ENCODE data around the gene GEMIN7.
"Not testable (repeated sequence)": the region's sequence is repeated elsewhere in the genome, so short reads cannot be mapped to it uniquely, and the experiment has no call there.

The GEMIN7 gene

DNA sequence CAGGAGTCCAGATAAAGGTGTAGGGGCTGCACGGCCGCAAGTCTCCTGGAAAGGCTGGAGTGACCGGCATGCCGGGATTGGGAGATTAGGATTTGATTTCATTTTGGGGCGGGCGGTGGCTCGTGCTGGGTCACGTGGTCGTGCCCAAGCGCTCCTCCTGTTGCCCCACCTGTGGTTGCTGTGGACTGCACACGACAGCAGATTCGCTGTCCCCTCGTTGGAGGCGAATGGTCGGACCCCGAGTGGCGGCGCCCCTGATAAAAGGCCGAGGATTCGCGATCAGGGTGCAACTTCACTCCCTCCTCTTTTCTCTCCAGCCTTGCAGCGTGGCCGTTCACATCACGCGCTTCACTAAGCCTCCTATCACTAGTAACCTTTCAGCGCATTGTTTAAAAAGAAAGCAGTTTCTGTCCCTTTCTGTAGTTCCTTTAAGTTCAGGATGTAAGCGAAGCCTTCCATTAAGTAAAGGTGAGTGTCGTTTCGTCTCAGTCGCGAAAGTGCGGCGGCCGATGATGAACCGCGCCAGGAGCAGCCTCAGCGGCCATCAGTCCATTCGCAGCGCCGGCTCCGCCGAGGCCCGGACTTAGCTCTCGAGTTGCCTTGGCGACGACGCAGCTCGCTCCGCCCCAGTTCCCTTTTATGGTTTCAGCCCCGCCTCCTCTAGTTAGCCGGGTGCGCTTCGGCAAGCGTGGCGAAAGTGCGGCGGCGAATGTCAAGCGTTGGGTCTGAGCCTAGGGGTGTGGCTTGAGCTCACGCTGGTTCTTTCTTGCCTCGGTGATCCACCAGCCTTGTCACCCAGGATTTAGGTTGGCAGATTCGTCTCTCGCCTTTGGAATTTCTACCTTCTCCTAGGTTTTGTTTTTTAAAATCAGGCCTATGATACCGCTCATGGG is 12.2 kb downstream of the GEMIN7 start:
- DNase-seq, result peak; percentile 99

DNA sequence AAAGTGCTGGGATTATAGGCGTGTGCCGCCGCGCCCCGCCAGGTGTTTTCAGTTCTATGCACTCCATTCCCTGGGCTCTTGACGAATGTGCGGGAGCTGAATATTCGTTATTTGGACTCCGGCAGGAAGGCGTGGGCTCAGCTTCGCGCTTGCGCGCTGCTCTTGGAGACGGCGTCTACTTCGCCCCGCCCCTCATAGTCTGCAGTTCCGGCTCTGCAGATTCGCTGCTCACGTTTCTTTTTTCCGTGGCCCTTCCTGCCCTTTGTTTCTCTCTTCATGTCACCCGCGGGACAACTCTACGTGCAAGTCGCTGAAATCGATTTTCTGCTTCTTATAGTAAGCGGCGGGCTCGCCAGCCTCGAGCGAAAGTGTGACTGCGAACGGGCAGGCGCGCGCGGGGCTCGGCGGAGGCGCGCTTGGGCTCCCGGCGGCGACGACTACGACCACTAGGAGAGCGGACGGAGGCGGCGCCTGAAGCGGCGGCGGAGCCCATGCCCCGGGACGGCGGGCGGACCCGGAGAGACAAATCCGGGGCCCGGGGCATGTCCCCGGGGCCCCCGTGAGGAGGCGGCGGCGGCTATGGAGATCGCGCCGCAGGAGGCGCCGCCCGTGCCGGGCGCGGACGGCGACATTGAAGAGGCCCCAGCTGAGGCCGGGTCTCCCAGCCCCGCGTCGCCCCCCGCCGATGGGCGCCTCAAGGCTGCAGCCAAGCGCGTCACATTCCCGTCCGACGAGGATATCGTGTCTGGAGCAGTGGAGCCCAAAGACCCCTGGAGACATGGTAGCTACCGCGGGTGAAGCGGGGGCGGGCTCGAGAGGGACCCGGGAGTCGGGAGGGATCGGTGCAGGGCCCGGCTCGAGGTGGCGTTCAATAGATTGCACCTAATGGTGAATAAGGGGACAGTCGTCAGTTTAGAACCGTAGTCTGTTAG is 14.0 kb downstream of the GEMIN7 start, which contains the start of gene PPP1R37:
Gene PPP1R37 (plus strand): TSS at position 433 of the 932 bp plus-strand sequence. CDS start 147 bp downstream, at position 580.
- peak; percentile 98 for DNase-seq

DNA sequence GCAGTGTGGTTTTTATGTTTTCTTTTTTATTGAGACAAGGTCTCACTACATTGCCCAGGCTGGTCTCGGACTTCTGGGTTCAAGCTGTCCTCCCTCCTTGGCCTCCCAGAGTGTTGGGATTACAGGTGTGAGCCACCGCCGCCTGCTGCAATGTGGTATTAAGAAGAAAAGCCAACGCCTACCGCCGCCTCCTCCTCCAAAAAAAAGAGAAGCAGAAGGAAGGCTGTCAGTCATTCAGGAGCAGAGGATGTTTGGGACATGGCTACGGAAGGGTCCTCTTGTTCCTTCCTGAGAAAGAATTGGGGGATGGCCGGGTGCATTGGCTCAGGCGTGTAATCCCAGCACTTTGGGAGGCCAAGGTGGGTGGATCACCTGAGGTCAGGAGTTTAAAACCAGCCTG is 15.1 kb downstream of the GEMIN7 start:
- no peak for DNase-seq

GRCh38 chr19:45094707-45095106 is 15.6 kb downstream of the GEMIN7 start:
- DNase-seq, result no peak

DNA sequence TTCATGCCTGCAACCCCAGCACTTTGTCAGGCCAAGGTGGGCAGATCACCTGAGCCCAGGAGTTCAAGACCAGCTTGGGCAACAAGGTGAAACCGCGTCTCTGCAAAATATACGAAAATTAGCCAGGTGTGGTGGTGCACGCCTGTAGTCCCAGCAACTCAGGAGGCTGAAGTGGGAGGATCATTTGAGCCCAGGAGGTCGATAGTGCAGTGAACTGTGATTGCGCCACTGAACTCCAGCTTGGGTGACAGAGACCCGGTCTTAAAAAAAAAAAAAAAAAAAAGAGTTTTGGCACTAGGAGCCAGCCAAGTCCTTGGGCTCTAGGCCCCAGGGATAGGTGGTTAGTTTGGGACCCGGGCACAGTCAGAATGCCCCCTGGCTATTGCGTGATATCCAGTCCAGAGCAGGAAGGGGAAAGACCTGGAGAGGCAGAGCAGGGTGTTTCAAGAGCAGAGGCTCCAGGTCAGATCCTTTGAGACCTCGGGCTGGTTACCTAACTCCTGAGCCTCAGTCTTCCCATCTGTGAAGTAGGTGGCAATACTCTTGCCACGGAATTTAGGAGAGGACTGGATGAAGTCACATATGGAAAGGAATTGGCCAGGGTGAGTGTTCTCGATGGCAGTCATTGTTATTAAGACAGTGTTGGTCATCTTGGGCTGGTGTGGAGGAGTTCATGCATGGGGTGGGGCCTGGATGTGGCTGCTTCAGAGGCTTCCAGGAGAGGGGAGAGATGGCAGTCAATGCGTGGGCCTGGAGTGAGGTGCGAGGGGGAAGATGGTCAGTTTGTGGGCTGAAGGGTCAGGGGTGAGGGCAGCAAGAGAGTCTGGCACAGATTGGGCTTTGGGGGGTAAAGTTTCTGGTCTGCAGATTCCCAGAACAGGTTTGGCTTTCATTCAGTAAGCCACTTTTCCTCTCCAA is 16.7 kb downstream of the GEMIN7 start:
- no peak for DNase-seq

DNA sequence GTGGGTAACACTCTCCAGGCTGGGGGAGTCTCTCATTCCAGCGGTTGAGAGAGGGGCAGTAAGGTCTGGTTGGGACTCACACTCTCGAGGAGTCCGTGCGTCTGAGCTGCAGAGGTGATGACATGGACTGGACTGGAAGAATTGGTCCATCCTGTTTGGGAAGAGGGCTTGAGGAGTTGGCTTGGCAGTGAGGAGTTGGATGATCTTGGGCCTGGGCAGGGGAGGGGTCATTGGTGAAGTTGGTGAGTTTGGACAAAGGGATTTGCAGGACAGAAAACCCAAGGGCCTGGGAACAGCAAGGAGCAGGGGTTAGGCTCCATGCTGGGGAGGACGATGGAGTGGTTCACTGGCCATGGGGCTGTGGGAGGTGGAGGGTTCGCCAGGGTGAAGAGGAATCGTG is 17.6 kb downstream of the GEMIN7 start:
- no peak for DNase-seq

GRCh38 chr19:45097450-45097775 is 18.4 kb downstream of the GEMIN7 start:
- DNase-seq, result no peak

- DNase-seq, result peak; percentile 91
Observed at GRCh38 chr19:45097776-45098520, 18.9 kb downstream of the GEMIN7 start.

DNA sequence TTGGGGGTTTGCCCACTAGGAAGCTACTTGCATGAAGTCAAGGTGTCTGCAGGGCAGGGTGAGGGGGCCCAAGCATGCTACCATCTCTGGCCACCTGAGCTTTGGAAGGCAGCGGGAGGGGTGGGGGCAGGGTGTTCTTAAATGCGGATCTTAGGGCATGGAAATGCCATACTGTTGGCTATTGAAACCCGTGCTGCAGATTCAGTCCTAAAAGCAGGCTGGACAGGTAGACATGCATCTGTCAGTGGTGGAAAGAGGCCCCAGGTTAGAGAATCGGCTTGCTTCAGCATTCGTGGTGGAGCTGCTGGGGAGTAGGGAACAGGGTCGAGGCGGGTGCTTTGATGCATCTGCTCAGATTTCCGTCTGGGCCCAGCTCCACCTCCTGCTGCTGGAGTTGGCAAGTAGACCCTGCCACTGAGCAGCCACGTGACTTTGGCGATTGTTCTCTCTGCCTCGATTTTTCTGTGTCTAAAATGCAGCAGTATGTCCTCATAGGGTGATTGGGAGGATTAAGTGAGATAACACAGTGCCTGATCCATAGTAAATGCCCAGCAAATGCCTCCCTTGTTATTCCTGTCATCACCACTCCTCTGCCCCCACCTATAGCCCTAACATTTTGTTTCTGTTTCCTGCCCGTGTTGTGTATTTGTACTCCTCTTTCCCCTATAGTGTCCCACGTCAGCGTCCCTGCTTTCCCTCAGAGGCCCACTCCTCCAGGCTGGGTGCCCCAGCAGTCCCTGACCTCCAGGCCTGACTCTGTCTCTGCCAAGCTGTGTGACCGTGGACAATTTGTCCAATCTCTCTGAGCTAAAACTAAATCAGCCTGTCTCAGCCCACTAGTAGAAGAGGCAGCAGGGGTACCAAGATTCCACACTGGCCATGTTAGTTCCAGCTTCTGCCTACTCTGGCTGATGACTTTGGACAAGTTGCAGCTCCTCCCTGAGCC is 19.7 kb downstream of the GEMIN7 start:
- DNase-seq, result no peak

- no peak for DNase-seq
Observed at GRCh38 chr19:45099467-45100191, 20.6 kb downstream of the GEMIN7 start.

DNA sequence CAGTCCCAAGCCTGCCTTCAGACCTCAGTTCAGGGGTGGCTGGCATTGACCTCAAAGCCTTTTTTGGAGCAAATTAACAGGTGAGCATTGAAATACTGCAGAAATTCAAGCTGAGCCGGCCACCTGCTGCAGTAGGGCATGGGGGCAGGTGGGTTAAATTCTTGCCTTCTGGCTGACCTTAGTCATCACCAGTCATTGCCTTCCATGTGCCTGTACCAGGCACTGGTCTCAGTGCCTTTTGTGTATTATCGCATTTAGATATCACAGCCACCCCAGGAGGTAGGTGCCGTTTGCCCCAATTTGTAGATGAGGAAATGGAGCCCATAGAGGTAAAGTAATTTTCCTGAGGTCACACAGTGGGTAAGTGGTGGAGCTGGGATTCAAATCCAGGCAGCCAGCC is 21.1 kb downstream of the GEMIN7 start:
- no peak for DNase-seq

DNA sequence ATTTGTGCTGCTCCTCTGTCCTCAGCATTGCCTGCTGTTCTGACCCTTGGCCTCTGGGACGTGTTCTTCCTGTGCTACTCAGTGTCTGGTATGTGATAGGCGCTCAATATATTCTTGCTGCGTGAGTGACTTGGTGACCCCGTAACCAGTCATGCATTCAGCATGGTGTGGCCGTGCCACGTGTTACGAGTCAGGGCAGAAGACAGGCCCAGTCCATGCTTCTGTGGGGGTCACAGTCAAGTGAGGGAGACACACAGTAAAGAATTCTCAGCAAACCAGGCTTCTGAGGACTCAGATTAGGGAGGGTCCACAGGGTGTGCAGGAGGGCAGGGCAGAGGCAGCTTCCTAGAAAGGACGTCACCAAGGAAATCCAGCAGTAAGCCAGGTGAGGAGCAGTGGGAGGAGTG is 21.8 kb downstream of the GEMIN7 start:
- DNase-seq, result no peak

- no peak for DNase-seq
Observed at GRCh38 chr19:45101806-45102205, 22.7 kb downstream of the GEMIN7 start.

GRCh38 chr19:45102481-45102880 is 23.4 kb downstream of the GEMIN7 start:
- DNase-seq, result no peak

DNA sequence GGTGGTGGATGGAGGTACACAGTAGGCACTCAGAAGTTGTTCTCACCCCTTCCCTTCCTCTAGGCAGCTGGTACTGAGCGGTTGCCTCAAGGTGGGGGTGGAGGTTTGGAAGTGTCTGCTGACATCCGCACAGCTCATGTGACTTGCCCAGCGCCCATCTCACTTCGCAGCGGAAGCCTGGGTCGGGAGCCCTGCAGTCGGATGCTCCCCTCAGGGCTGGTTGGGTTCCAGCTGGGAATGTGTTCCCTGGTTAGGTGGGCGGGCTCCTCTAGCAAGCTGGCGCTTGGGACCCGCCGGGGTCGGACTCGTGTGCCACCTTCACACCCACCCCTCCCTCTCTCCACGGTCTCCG is 24.1 kb downstream of the GEMIN7 start:
- DNase-seq, result no peak

DNA sequence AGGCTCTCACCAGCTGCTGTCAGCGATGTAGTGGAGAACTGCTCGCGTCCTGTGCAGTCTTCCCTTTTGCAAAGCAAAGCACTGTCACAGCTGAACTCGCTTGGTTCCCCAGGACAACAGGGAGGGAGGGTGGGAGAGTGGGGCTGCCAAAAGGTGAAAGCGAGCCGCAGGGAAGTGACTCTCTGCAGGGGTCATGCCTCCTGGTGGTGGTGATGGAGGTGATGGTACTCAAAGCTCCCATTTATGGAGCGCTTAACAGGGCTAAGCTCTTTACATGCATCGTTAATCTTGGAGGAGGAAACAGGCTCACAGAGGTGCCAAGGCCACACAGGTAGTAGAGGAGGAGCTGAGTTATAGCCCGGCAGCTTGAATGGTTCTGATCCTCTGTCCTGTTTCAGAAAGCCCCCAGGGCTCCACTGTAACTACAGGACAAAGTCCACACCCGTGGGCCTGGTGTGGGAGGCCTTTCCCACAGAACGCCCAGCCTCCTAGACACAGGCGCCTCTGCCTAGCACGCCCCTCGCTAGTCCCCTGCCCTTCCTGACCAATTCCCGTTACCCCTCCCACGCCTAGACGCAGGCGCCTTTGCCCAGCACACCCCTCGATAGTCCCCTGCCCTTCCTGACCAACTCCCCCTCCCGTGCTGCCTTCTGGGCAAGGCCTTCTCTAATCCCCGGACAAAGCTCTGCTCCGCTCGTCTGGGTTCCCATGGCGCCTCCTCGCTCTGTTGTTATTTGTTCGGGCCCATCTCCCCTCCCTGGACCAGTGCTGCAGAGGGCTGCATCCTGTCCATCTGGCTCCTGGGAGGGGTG is 24.7 kb downstream of the GEMIN7 start:
- DNase-seq, result no peak

DNA sequence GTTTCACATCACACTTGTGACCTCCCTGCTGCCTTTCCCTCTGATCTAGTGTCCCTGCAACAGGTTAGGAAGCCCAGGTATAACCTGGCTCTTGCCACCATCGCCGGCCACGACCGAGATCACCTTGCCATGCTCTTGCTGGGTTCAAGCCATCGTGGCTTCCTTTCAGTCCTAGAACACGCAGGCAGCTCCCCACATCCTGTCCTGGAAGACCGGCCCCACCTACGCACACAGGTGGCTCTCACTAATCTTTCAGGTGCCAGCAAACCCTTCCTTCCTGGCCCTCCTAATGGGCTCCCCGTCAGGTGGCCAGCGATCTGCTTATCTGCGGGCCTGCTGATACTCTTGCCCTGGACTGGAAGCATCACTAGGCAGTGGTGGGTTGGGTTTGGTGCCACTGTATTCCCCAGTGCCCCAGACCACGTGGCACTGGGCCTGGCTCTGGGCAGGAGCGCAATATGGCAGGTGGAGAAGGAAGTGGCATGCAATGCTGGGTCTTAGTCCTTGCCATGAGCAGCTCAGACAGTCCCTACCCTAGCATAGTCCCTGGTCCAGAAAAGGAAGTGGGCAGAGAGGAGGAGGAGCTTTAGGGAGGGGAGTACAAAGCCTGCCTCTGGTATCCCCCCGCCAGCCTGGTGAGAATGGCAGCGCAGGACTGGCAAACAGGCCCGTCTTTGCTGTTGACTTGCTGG is 25.7 kb downstream of the GEMIN7 start:
- no peak for DNase-seq

DNA sequence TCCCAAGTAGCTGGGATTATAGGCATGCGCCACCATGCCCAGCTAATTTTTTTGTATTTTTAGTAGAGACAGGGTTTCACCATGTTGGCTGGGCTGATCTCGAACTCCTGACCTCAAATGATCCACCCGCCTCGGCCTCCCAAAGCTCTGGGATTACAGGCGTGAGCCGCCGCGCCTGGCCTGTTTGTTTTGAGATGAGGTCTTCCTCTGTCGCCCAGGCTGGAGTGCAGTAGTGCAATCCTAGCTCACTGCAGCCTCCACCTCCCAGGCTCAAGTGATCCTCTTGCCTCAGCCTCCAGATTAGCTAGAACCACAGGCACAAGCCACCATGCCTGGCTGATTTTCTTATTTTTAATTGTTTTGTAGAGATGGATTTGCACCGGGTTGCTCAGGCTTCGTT is 27.3 kb downstream of the GEMIN7 start:
- not testable (repeated sequence) for DNase-seq

Data from suppressor macrophage treated with lipopolysaccharide for 4 hours (primary cell).